Testis (tissue), 3 donors: Measurements from ENCODE around the gene ABCC11. TPM values are rescaled to one million over a fixed set of nuclear protein-coding genes. Genes with fewer than 3 reads are reported as not detected.

ENCODE experiments used
- DNase-seq: peaks from one replicate; pipeline ENCODE4 v3.0.0-alpha.2; 2019
- H3K27ac ChIP-seq, 2 donors: fragments of 200-600 bp; sonication (generic); one replicate each; pipeline ENCODE4 v1.5.1; 2019
- H3K27me3 ChIP-seq: fragments of 200-600 bp; sonication (generic); one replicate; pipeline ENCODE4 v1.5.1; 2019
- H3K36me3 ChIP-seq: fragments of 200-600 bp; sonication (generic); one replicate; pipeline ENCODE4 v1.5.1; 2017; ENCODE audit warnings: low read depth; ENCODE audit errors: missing control alignments
- H3K4me1 ChIP-seq: fragments of 200-600 bp; sonication (generic); one replicate; pipeline ENCODE4 v1.5.1; 2019
- H3K4me3 ChIP-seq, 2 donors: fragments of 200-600 bp; sonication (generic); one replicate each; pipeline ENCODE4 v1.5.1; 2017 to 2019
- H3K9me3 ChIP-seq: fragments of 200-600 bp; sonication (generic); one replicate; pipeline ENCODE4 v1.5.1; 2017
- POLR2A ChIP-seq: fragments of 450-650 bp; IDR thresholded peaks from one replicate; pipeline ENCODE4 v1.6.1; 2017; ENCODE audit warnings: antibody characterized with exemption, mild to moderate bottlenecking, moderate library complexity
- WGBS, 2 donors: methylation state at CpG; one replicate each; pipeline ENCODE4 v1.1.5; 2018; 5-methylcytosine and 5-hydroxymethylcytosine counted together
- intact Hi-C: fragments of 100-400 bp; cut with DNase I; formaldehyde crosslinking; loops from one replicate; pipeline ENCODE4 v1.15.1; 2023; ENCODE audit warnings: low total_unique reads
- polyA plus RNA-seq: library from polyadenylated mRNA; stranded (reverse); fragments of 350-450 nt; fragmentation: Illumina TruSeq; extraction: RNeasy Lipid Tissue Mini Kit (QIAGEN cat#74804); gene quantifications from one replicate; pipeline ENCODE4 v1.2.3, GENCODE V29; 2014; ENCODE audit warnings: low read depth, low replicate concordance; ENCODE audit not compliant: insufficient read depth
- total RNA-seq, 2 donors: library from RNA; depleted of rRNA; stranded (reverse); fragments of >200 nt; gene quantifications; one replicate each; pipeline ENCODE4 v1.2.3, GENCODE V29; 2016
- TF ChIP-seq, protein P1 (sequence below), 3 experiments: fragments of 450-650 bp in 2 of 3; fragments of 200-600 bp in 1 of 3; sonication (generic) in 1 of 3; IDR thresholded peaks; one replicate each; pipeline ENCODE4 v1.5.1; 2016 to 2019; ENCODE audit warnings: antibody characterized with exemption in 3 of 3, mild to moderate bottlenecking in 2 of 3, moderate library complexity in 1 of 3

The ABCC11 gene
- total and polyA plus RNA-seq, 3 donors from 2014 or later: 6.8 to 24.1 (median 7.5) TPM

DNA sequence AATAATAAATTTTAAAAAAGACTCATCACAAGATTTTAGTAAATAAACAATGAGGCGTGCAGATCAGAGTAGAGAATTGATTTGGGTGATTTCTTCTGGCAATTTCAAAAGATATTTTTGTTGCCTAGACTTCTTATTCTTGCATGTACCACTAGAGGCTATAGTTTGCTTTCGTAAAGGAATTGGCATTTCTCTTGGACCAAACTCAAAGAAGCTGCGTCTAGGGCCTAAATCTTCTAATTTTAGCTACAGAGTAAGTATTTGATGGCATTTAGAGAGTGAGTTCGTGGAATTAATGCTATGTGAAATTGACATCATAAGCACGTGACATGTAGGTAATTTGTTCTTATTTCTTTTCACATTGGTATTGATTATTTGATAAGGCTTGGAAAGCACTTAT lies 24.4 kb upstream of the ABCC11 start:
- Histone ChIP-seq H3K27me3 (no peaks in the 10 kb centered on the region), H3K4me1 (no peaks in the 10 kb centered on the region), H3K4me3 (no peak overlapping the region), H3K36me3 (no peaks in the 10 kb centered on the region), H3K9me3 (no peaks in the 10 kb centered on the region), H3K27ac (no peak overlapping the region)
- intact Hi-C loops: no loop called here
- TF ChIP-seq, protein P1, sequence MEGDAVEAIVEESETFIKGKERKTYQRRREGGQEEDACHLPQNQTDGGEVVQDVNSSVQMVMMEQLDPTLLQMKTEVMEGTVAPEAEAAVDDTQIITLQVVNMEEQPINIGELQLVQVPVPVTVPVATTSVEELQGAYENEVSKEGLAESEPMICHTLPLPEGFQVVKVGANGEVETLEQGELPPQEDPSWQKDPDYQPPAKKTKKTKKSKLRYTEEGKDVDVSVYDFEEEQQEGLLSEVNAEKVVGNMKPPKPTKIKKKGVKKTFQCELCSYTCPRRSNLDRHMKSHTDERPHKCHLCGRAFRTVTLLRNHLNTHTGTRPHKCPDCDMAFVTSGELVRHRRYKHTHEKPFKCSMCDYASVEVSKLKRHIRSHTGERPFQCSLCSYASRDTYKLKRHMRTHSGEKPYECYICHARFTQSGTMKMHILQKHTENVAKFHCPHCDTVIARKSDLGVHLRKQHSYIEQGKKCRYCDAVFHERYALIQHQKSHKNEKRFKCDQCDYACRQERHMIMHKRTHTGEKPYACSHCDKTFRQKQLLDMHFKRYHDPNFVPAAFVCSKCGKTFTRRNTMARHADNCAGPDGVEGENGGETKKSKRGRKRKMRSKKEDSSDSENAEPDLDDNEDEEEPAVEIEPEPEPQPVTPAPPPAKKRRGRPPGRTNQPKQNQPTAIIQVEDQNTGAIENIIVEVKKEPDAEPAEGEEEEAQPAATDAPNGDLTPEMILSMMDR (IDR thresholded peaks at IDR 0.05): no peak
- no peak for TF ChIP-seq POLR2A
- DNase-seq: no peak
- 83 to 86% methylated on average over 5 of the region's 5 CpGs for WGBS, 2 donors

DNA sequence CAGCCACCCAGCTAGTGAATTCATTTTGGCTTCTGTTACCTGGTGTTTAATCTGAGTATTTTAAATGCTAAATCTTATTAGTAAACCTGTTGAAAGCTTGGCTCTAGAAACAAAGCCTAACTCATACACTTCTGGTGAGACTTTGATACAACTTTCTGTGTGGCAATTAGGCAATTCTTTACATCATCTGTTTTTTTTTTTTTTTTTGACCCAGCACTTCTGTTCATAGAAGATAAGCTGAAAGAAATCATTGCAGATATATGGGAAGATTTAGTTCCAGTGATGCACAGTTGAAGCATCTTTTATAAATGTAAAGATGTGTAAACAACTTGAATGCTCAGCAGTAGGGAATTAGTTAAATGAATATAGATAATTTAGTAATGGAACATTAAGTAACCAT lies 21.7 kb upstream of the ABCC11 start:
- TF ChIP-seq, protein P1 (IDR thresholded peaks at IDR 0.05): no peak
- TF ChIP-seq POLR2A: no peak
- no peaks in the 10 kb centered on the region for H3K4me1 ChIP-seq
- no peak overlapping the region for H3K27ac ChIP-seq
- intact Hi-C loops: no loop called here
- no peaks in the 10 kb centered on the region for H3K36me3 ChIP-seq
- no peak for DNase-seq
- H3K27me3 ChIP-seq: no peaks in the 10 kb centered on the region
- H3K9me3 ChIP-seq: no peaks in the 10 kb centered on the region
- H3K4me3 ChIP-seq: no peak overlapping the region

DNA sequence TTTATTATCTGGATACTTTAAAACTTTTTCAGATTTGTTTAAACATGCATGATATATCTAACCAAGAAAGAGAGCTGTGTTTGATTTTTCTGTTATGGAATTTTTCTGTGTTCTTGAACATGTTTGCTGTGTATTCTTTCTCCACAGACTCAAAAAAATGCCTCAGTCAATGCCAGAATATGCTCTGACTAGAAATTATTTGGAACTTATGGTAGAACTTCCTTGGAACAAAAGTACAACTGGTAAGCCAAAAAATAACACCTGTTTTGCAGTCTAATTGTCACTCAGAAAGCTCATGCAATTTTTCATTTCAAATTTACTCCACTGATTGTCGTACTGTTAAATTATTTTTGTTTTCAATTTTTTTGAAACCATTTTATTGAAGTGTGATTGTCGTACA lies 15.3 kb upstream of the ABCC11 start:
- Histone ChIP-seq H3K27ac (no peak overlapping the region), H3K4me3 (no peak overlapping the region), H3K9me3 (no peaks in the 10 kb centered on the region), H3K4me1 (no peaks in the 10 kb centered on the region), H3K36me3 (no peaks in the 10 kb centered on the region), H3K27me3 (no peaks in the 10 kb centered on the region)
- TF ChIP-seq POLR2A: no peak
- WGBS, 2 donors: 92 to 99% methylated on average over 2 of the region's 2 CpGs
- no peak for DNase-seq
- intact Hi-C loops: no loop called here

DNA sequence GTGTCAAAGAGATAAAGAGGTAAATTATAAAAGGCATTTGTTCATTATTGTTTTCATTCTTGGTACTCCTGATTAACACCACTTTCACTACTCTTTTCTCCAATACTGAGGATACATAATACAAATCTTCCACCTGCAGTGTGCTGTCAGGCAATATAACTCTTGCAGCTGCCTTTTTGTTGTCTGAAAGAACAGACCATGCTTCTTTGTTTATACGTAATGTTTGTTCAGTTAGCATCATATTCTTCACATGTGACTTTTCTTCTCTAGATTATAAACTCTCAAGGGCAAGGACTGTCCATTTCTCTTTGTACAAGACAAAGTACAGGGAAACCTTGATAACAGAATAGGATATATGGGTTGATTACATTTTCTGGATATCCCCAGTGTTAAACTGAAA lies 14.2 kb upstream of the ABCC11 start:
- 79 to 80% methylated on average over 1 of the region's 1 CpG for WGBS, 2 donors
- intact Hi-C loops: no loop called here
- H3K4me1 ChIP-seq: no peaks in the 10 kb centered on the region
- H3K36me3 ChIP-seq: no peaks in the 10 kb centered on the region
- no peak for DNase-seq
- TF ChIP-seq, protein P1 (IDR thresholded peaks at IDR 0.05): no peak
- no peak for TF ChIP-seq POLR2A
- H3K27me3 ChIP-seq: no peaks in the 10 kb centered on the region
- H3K27ac ChIP-seq: no peak overlapping the region
- no peak overlapping the region for H3K4me3 ChIP-seq
- H3K9me3 ChIP-seq: no peaks in the 10 kb centered on the region

DNA sequence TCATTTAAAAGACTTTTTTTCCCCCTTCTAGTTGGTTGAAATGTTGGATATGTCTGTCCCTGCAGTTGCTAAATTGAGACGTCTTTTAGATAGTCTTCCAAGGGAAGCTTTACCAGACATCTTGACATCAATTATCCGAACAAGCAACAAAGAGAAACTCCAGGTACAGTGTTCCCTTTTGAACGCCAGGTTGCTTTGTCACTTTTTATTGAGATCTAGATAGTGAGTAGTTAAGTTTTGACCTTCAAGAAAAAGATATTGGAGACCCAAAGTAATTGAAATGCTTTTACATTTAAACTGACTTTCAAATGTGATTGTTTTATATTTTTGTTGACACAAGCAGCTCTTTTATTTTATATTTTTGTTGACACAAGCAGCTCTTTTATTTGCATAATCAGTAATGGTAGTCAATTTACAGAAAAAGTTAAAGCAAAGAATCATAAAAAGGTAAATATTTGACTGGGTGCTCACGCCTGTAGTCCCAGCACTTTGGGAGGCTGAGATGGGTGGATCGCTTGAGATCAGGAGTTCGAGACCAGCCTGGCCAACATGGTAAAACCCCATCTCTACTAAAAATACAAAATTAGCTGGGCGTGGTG lies 9.3 kb upstream of the ABCC11 start:
- WGBS, 2 donors: 91 to 95% methylated on average over 7 of the region's 7 CpGs
- Histone ChIP-seq H3K36me3 (no peaks in the 10 kb centered on the region), H3K4me1 (no peaks in the 10 kb centered on the region), H3K27me3 (no peaks in the 10 kb centered on the region), H3K27ac (no peak overlapping the region), H3K9me3 (no peaks in the 10 kb centered on the region), H3K4me3 (no peak overlapping the region)
- TF ChIP-seq, protein P1 (IDR thresholded peaks at IDR 0.05): no peak
- TF ChIP-seq POLR2A: no peak
- DNase-seq: no peak
- intact Hi-C loops: no loop called here
